Hepatocyte (in vitro differentiated cells): ENCODE data around the gene MYBPC1. TPM values are rescaled to one million over a fixed set of nuclear protein-coding genes. Genes with fewer than 3 reads are reported as not detected.

Experiments used
- DNase-seq: peaks from one replicate; pipeline ENCODE4 v3.0.0-alpha.2; 2016; ENCODE audit warnings: low spot score
- H2AFZ ChIP-seq: fragments of 200-600 bp; sonication (generic); 2 replicates; pipeline ENCODE4 v1.6.0; 2016; ENCODE audit warnings: antibody characterized with exemption, mild to moderate bottlenecking
- H3K27ac ChIP-seq: fragments of 200-600 bp; sonication (generic); 2 replicates; pipeline ENCODE4 v1.5.1; 2016; ENCODE audit warnings: mild to moderate bottlenecking
- H3K27me3 ChIP-seq: fragments of 200-600 bp; sonication (generic); 2 replicates; pipeline ENCODE4 v1.6.1; 2016
- H3K36me3 ChIP-seq: fragments of 200-600 bp; sonication (generic); replicated peaks from 2 replicates; pipeline ENCODE4 v1.5.1; 2016; ENCODE audit warnings: low read depth; ENCODE audit not compliant: insufficient read depth
- H3K4me1 ChIP-seq: fragments of 200-600 bp; sonication (generic); 2 replicates; pipeline ENCODE4 v1.5.1; 2016; ENCODE audit warnings: mild to moderate bottlenecking, moderate library complexity; ENCODE audit not compliant: insufficient read depth
- H3K4me2 ChIP-seq: fragments of 200-600 bp; sonication (generic); 2 replicates; pipeline ENCODE4 v1.6.0; 2016
- H3K4me3 ChIP-seq: fragments of 200-600 bp; sonication (generic); 2 replicates; pipeline ENCODE4 v1.5.1; 2016; ENCODE audit warnings: mild to moderate bottlenecking
- H3K79me2 ChIP-seq: fragments of 200-600 bp; sonication (generic); 2 replicates; pipeline ENCODE4 v1.6.0; 2017; ENCODE audit warnings: mild to moderate bottlenecking
- H3K9me2 ChIP-seq: fragments of 200-600 bp; sonication (generic); replicated peaks from 2 replicates; pipeline ENCODE4 v1.6.0; 2017; ENCODE audit warnings: mild to moderate bottlenecking; ENCODE audit not compliant: insufficient read depth
- H3K9me3 ChIP-seq: fragments of 200-600 bp; sonication (generic); 2 replicates; pipeline ENCODE4 v1.5.1; 2016; ENCODE audit warnings: low read depth, mild to moderate bottlenecking
- H4K20me1 ChIP-seq: fragments of 200-600 bp; sonication (generic); 2 replicates; pipeline ENCODE4 v1.6.0; 2016; ENCODE audit warnings: mild to moderate bottlenecking; ENCODE audit not compliant: insufficient read depth, poor library complexity, severe bottlenecking
- CTCF ChIP-seq: fragments of 200-600 bp; sonication (generic); IDR thresholded peaks from 2 replicates; pipeline ENCODE4 v1.5.1; 2016; ENCODE audit warnings: antibody characterized with exemption, mild to moderate bottlenecking; ENCODE audit not compliant: poor library complexity
- EZH2 ChIP-seq: fragments of 200-600 bp; sonication (generic); IDR thresholded peaks from 2 replicates; pipeline ENCODE4 v1.6.1; 2016; ENCODE audit warnings: antibody characterized with exemption, mild to moderate bottlenecking, borderline replicate concordance
- EZH2phosphoT487 ChIP-seq: fragments of 200-600 bp; sonication (generic); IDR thresholded peaks from one replicate; pipeline ENCODE4 v1.6.1; 2018; ENCODE audit warnings: antibody characterized with exemption, mild to moderate bottlenecking, low read depth, moderate library complexity; ENCODE audit not compliant: unreplicated experiment, severe bottlenecking
- WGBS: methylation state at CpG from one replicate; pipeline ENCODE4 v1.1.6; 2016; ENCODE audit warnings: low lambda C conversion rate; ENCODE audit errors: missing lambda C conversion rate; 5-methylcytosine and 5-hydroxymethylcytosine counted together
- polyA plus RNA-seq: library from polyadenylated mRNA; unstranded; fragments of >200 nt; fragmentation: Nextera tagmentation; extraction: Ambion mirVana; gene quantifications from 2 replicates; pipeline ENCODE4 v1.2.1, GENCODE V29; 2016
- total RNA-seq: library from RNA; depleted of rRNA; stranded (reverse); fragments of >200 nt; gene quantifications from 2 replicates; pipeline ENCODE4 v1.2.3, GENCODE V29; 2014

Gene MYBPC1
- total and polyA plus RNA-seq, 2 experiments from 2014 or later = 1.7 to 3.4 TPM

GRCh38 chr12:101628676-101629075 is 33.9 kb downstream of the MYBPC1 start:
- Histone ChIP-seq H3K9me2 (no peaks in the 10 kb centered on the region), H3K9me3 (no peaks in the 10 kb centered on the region), H3K4me3 (no peak overlapping the region), H3K4me1 (no peaks in the 10 kb centered on the region), H2AFZ (no peak overlapping the region), H3K27me3 (no peaks in the 10 kb centered on the region), H3K79me2 (no peaks in the 10 kb centered on the region), H3K36me3 (no peaks in the 10 kb centered on the region), H4K20me1 (no peaks in the 10 kb centered on the region), H3K4me2 (no peak overlapping the region), H3K27ac (no peak overlapping the region)
- 77% methylated on average over 3 of the region's 3 CpGs for WGBS
- no peak for DNase-seq
- TF ChIP-seq CTCF = no peak
- no peak for TF ChIP-seq EZH2
- TF ChIP-seq EZH2phosphoT487 = no peak

- Histone ChIP-seq H4K20me1 (no peaks in the 10 kb centered on the region), H3K4me3 (no peak overlapping the region), H2AFZ (no peak overlapping the region), H3K9me3 (no peaks in the 10 kb centered on the region), H3K4me2 (no peak overlapping the region), H3K4me1 (no peaks in the 10 kb centered on the region), H3K79me2 (no peaks in the 10 kb centered on the region), H3K9me2 (no peaks in the 10 kb centered on the region), H3K27ac (no peak overlapping the region), H3K36me3 (no peaks in the 10 kb centered on the region), H3K27me3 (no peaks in the 10 kb centered on the region)
- 90% methylated on average over 2 of the region's 2 CpGs for WGBS
- no peak for DNase-seq
- TF ChIP-seq CTCF (no peak), EZH2phosphoT487 (no peak), EZH2 (no peak)
Observed at GRCh38 chr12:101634724-101635123, 40.0 kb downstream of the MYBPC1 start.

- H2AFZ ChIP-seq = no peak overlapping the region
- H3K4me1 ChIP-seq = no peaks in the 10 kb centered on the region
- no peak overlapping the region for H3K4me2 ChIP-seq
- H3K9me3 ChIP-seq = no peaks in the 10 kb centered on the region
- no peaks in the 10 kb centered on the region for H4K20me1 ChIP-seq
- H3K27me3 ChIP-seq = no peaks in the 10 kb centered on the region
- H3K79me2 ChIP-seq = no peaks in the 10 kb centered on the region
- H3K9me2 ChIP-seq = no peaks in the 10 kb centered on the region
- TF ChIP-seq EZH2phosphoT487 (no peak), CTCF (no peak), EZH2 (no peak)
- 79% methylated on average over 3 of the region's 3 CpGs for WGBS
- no peak for DNase-seq
- no peak overlapping the region for H3K27ac ChIP-seq
- H3K36me3 ChIP-seq = no peaks in the 10 kb centered on the region
- H3K4me3 ChIP-seq = no peak overlapping the region
Observed at GRCh38 chr12:101637936-101638335, 43.2 kb downstream of the MYBPC1 start.
